DMS 273 treated with DMSO at 0.1 percent for 48 hours (cell line): ENCODE measurements around the gene ST8SIA6.
"Not testable (repeated sequence)": the region's sequence is repeated elsewhere in the genome, so short reads cannot be mapped to it uniquely, and the experiment has no call there.

Experiments
- DNase-seq: peaks from one replicate; lab custom pipeline; 2025; lab: John Stamatoyannopoulos, UW

The ST8SIA6 gene

GRCh38 chr10:17454161-17455014 lies at the start of gene ST8SIA6:
ST8SIA6 (minus strand) TSS chr10:17454595; CDS start chr10:17454255, 340 bp downstream.
- DNase-seq = no peak

- DNase-seq = no peak
These were observed 49.4 kb upstream of the ST8SIA6 start for GRCh38 chr10:17503795-17504194.

GRCh38 chr10:17502814-17503213 lies 48.4 kb upstream of the ST8SIA6 start:
- DNase-seq = no peak

- DNase-seq = not testable (repeated sequence)
These were observed 44.6 kb upstream of the ST8SIA6 start for GRCh38 chr10:17499014-17499413.

- no peak for DNase-seq
These were observed 43.1 kb upstream of the ST8SIA6 start for GRCh38 chr10:17497446-17498030.

GRCh38 chr10:17494626-17495260 lies 40.3 kb upstream of the ST8SIA6 start:
- no peak for DNase-seq

- DNase-seq = no peak
These were observed 34.5 kb upstream of the ST8SIA6 start for GRCh38 chr10:17488848-17489247.

GRCh38 chr10:17483079-17483478 lies 28.7 kb upstream of the ST8SIA6 start:
- DNase-seq = no peak

GRCh38 chr10:17479822-17480221 lies 25.4 kb upstream of the ST8SIA6 start:
- no peak for DNase-seq

- no peak for DNase-seq
These were observed 24.7 kb upstream of the ST8SIA6 start for GRCh38 chr10:17479015-17479615.

- no peak for DNase-seq
These were observed 21.7 kb upstream of the ST8SIA6 start for GRCh38 chr10:17476073-17476472.

- no peak for DNase-seq
These were observed 21.3 kb upstream of the ST8SIA6 start for GRCh38 chr10:17475661-17476060.

GRCh38 chr10:17474595-17475323 lies 20.4 kb upstream of the ST8SIA6 start:
- DNase-seq = no peak

- DNase-seq = no peak
These were observed 19.0 kb upstream of the ST8SIA6 start for GRCh38 chr10:17473228-17473950.

- DNase-seq = no peak
These were observed 18.3 kb upstream of the ST8SIA6 start for GRCh38 chr10:17472481-17473227.

GRCh38 chr10:17470246-17470645 lies 15.9 kb upstream of the ST8SIA6 start:
- no peak for DNase-seq

GRCh38 chr10:17465328-17466125 lies 11.1 kb upstream of the ST8SIA6 start:
- no peak for DNase-seq

GRCh38 chr10:17464545-17464944 lies 10.2 kb upstream of the ST8SIA6 start:
- DNase-seq = no peak

GRCh38 chr10:17460756-17461155 lies 6.4 kb upstream of the ST8SIA6 start:
- DNase-seq = no peak

GRCh38 chr10:17457083-17457482 lies 2.7 kb upstream of the ST8SIA6 start:
- DNase-seq = no peak
